HG02840 (cell line): Measurements from ENCODE around the gene KCTD12.
"Not testable (repeated sequence)": the region's sequence is repeated elsewhere in the genome, so short reads cannot be mapped to it uniquely, and the experiment has no call there.

Source experiments
- ATAC-seq: cut with Tn5 transposase; IDR thresholded peaks from one replicate; pipeline ENCODE4 v1.9.1; 2021; ENCODE audit warnings: mild to moderate bottlenecking, moderate library complexity, moderate number of reproducible peaks; ENCODE audit not compliant: unreplicated experiment, low FRiP score

KCTD12 gene

DNA sequence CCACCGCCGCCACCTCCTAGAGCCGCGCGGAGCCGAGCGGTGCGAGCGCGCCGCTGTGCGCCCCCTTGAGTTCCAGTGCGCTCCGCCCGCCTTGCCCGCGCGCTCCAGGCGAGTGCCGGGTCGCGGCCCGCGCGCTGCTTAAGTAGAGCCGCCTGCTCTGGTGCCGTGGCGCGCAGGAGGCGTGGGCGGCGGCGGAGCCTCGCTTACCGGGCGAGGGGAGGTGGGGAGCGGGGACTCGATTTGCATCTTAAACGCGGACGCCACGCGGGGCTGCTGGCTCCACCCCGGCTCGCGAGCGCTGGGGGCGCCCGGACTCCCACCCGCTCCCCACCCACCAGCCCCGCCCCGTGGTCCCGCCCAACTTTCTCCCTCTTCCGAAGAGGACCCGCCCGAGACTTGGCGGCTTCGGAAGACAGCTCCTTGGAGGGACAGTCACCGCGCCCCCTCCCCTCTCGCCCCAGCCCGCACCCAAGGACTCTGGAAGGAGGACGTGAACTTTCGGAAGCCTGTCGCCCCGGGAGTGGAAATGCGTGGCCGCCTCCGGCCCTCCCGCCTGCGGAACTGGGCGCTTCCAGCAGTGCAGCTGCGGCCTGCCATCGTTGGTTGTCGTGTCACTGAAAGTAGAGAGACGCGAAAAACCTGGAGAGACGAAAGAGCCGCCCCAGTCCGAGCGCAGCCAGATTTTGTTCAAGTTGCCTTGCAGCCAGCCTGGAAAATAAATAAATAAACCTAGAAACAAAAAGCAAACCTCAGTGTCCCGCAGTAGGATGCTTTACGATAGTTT is at the start of gene KCTD12:
KCTD12 (minus strand) TSS at position 114 of the 784 bp plus-strand sequence. CDS start 257 bp downstream, outside the sequence.
- ATAC-seq: peak; percentile 71

DNA sequence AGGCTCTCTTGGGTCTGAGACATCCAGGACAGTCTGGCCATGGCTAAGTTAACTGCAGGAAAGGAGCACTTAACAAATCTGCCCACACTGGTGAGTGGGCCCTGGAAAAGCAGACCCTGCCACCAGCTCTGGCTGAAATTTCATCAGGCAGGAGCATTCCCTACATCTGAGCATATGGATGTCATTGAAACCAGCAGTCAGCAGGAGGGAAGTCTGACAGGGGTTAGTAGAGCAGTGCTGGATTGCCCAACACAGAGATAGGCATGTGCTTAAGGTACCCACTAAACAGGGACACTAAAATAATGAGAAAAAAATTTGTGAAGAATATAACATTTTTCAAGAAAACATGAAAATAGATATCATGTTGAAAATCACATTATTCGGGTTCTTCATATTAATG is 48.5 kb upstream of the KCTD12 start:
- ATAC-seq: no peak

DNA sequence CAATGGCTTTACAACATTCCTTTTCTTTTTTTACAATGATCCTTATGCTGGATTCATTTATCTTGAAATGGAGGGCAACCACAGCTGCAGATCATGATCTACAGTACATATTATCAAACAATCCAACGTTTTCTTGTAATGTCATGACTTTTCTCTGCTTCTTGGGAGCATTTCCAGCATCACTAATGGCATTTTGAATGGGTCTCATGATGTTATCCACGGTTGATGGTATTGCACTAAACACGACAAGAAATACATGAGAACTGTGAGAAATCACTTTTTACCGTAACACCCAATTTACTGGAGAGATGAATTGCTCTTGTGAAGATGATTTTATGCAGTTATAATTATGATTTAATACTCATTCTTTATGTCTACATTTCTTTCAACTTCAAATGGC is 45.9 kb upstream of the KCTD12 start:
- no peak for ATAC-seq

DNA sequence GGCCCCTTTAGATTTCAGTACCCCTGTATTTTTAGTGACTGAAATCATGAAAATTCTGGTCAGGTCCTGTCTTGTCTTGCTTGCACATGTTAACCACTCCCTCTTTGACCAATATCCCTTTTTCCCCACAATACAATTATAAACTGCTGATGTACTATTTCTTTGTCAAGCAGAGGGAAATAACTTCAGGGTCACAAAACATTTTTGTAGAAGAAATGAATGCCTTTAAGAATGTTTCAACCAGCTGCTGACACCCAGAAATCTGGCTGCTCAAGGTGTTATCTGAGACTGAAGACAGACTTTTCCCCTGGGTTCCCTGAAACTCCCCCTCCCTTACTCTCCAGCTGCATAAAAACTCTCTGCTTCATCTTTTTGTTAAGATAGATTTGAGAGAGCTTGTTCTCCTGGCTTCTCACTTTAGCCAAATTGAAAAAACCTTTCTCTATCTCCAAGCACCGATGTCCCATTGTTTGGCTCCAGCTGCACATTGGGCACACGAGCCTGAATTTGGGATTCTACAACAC is 43.7 kb upstream of the KCTD12 start:
- no peak for ATAC-seq

DNA sequence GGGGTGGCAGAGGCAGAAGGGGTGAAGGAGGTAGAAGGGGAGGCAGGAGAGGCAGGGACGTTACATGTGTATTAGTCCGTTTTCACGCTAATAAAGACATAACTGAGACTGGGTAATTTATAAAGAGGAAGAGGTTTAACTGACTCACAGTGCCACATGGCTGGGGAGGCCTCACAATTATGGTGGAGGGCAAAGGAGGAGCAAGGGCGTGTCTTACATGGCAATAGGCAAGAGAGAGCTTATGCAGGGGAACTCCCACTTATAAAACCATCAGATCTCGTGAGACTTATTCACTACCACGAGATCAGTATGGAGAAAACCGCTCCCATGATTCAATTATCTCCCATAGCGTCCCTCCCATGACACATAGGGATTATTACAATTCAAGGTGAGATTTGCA is 43.1 kb upstream of the KCTD12 start:
- no peak for ATAC-seq

DNA sequence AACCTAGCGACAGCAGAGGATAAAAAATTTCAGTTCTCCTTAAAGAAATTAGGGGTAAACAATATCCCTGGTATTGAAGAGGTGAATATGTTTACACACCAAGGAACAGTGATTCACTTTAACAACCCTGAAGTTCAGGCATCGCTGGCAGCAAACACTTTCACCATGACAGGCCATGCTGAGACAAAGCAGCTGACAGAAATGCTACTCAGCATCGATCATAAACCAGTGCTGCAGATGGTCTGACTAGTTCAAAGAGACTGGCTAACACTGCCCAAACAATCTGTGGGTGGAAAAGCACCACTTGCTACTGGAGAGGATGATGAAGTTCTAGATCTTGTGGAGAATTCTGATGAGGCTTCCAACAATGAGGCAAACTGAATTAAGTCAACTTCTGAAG is 42.3 kb upstream of the KCTD12 start:
- no peak for ATAC-seq

DNA sequence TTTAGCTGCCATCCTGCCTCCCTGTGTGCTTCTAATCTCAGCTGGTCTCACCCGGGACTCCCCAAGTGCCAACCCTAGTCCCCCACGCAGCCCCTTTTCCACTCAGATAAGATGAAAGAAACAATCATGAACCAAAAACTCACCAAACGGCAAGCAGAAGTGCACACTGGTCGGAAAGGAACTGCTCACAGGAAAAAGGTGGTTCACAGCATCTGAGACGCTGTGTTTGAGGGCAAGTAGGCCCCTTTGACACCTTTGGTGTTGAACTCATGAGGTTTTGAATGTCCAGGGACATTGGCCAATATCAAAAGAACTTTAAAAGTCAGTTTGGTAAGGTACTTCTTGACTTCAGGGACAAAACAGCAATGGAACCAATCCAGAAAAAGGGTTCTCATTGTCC is 41.8 kb upstream of the KCTD12 start:
- ATAC-seq: no peak

DNA sequence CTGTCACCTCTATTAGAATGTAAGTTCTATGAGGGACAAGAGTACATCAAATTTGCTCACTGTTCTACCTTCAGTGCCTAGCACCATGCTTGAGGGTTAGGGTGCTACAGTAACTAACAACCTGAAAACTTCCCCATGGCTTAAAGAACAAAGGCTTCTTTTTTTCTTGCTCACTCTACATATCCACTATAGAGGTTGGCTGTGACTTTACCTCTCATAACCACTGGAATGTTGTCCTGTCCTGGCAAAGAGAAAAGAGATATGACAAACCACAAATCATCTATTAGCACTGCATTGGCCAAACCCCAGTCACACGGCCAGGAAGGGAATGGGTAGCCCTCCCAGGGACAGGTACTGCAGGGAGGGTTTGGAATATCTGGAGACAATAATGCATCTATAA is 38.9 kb upstream of the KCTD12 start:
- ATAC-seq: no peak

DNA sequence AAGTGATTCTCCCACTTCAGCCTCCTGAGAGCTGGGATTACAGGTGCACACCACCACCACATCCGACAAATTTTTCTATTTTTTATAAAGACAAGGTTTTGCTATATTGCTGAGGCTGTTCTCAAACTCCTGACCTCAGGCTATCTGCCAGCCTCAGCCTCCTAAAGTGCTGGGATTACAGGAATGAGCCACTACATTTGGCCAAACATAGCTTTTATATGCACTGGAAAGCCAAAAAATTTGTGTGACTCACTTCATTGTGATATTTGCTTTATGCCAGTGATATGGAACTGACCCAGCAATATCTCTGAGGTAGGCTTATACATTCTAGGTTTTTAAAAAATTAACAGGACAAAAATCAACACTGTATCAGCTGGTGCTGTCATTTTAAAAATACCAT is 35.3 kb upstream of the KCTD12 start:
- no peak for ATAC-seq

DNA sequence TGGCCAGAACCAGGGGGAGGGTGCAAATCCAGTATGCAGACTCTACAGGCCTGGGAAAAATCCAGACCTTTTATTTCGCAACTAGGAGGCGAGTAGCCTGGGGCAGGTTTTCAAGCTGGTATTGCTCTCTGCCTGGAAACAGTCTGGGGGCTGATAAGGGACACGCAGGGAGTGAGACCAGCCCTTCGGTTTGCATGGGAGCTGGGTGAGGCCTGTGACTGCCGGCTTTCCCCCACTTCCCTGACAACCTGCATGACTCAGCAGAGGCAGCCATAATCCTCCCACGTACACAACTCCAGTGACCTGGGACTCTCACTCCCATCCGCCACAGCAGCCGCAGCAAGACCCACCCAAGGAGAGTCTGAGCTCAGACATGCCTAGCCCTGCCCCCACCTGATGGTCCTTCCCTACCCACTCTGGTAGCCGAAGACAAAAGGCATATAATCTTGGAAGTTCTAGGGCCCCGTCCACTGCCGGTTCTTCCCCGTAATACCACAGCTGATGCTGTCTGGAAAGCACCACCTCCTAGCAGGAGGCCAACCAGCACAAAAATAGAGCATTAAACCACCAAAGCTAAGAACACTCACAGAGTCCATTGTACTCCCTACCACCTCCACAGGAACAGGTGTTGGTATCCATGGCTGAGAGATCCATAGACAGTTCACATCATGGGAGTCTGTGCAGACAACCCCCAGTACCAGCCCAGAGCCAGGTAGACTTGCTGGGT is 31.7 kb upstream of the KCTD12 start:
- not testable (repeated sequence) for ATAC-seq

DNA sequence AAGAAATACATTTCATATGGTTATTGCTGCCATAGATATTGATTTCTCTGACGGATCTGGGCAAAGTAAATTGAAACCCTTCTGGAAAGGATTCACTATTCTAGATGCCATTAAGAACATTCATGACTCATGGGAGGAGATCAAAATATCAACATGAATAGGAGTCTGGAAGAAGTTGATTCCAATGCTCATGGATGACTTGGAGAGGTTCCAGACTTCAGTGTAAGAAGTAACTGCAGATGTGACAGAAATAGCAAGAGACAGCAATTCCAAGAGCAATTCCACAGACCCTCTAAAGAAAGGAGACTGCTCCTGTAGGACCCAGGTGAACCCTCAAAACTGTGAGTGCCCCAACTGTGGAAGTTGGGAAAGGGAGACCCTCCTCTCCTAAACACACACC is 30.9 kb upstream of the KCTD12 start:
- ATAC-seq: no peak

DNA sequence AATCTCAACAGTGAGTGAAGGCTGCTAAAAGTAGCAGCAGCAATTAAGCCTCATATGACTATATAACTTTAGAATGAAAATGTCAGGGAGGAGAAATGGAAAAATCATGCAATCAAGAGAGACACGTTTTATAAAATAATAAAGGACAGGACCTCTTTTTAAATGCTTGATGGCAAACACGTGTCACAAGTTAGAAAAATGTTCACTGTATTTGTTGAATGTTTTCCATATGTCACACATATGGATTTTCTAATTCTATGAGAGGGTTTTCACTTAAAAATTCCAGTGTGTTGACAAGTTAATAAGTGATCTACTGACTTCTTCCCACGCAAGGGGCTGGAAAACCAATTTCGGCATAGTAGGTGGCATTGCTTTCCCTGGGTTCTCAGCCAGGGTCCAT is 27.7 kb upstream of the KCTD12 start:
- no peak for ATAC-seq

DNA sequence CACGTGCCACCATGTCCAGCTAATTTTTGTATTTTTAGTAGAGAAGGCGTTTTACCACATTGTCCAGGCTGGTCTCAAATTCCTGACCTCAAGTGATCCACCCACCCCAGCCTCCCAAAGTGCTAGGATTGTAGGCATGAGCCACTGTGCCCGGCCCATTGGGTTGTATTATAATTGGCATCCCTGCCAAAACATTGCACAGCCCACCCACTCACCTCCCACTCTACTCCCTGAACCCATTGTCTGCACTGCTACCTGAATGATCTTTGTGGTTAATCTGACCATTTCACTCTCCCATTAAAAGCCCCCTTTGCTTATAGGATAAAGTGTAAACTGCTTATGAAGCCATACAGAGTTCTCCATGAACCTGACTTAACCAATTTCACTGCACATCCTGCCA is 26.3 kb upstream of the KCTD12 start:
- ATAC-seq: no peak

DNA sequence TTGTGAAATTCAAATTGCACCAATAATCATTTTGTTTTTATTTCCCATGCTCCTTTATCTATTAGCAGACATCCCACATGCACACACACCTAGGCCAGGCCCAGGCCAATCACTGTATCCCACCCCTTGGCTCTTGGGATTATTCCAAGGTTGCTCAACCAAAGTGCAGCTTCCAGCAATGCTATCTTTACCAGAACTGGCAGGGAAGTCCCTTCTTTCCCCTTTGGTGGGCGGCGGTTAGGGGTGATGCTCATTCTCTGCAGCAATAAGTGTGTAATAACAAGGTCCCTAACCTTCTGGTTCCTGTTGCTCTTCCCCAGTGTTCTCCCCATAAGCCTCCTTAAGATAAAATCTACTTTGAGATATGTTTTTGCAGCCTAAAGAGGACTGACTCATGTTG is 18.3 kb upstream of the KCTD12 start:
- no peak for ATAC-seq

DNA sequence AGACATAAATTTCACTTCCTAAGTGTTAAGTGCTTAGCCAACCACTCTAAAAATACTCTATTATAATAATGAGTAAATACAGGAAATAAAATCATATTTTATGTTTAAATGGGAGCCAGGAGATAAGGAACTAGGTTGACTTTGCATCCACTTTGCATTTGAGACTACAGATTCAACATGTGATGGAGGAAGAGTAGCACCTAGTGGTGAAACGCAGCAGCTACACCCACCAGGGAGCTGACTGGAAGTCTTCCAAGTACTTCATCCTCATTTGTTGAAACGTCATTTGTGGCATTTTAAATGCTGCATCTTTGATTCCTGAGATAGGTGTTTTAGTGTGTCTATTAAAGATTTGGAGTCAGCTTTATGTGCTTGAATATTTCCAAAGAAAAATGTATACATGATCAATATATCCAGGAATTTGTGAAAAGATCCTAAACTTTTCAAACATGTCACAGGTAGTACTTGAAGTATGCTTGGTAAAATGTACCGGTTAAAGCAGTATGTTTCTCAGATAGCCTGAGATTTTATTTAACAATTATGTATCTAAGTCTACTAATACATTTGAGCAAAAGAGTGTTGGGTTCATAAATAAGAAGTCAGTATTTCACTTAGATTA is 17.4 kb upstream of the KCTD12 start:
- ATAC-seq: peak; percentile 91

DNA sequence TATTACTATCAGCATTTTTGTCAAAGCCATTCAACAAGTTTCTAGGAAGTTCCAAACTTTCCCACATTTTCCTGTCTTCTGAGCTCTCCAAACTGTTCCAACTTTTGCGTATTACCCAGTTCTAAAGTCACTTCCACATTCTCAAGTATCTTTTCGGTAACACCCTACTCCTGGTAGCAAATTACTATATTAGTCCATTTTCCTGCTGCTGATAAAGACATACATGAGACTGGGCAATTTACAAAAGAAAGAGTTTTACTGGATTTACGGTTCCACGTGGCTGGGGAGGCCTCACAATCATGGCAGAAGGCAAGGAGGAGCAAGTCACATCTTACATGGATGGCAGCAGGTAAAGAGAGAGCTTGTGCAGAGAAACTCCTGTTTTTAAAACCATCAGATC is 12.9 kb upstream of the KCTD12 start:
- not testable (repeated sequence) for ATAC-seq

DNA sequence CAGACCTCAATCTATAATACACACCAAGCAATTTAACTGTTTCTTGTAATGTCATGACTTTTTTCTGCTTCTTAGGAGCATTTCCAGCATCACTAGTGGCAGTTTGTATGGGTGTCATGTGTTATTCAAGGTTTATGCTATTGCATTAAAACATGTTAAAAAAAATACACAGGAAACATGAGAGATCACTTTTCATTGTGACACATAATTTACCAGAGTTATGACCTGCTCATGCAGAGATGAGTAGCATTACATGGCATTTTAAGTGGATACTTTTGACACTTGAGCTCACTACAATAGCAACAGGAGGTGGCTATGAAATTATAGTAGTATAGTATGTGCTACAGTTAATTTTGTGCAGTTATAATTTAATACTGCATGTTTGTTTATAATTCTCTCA is 11.0 kb upstream of the KCTD12 start:
- ATAC-seq: not testable (repeated sequence)

DNA sequence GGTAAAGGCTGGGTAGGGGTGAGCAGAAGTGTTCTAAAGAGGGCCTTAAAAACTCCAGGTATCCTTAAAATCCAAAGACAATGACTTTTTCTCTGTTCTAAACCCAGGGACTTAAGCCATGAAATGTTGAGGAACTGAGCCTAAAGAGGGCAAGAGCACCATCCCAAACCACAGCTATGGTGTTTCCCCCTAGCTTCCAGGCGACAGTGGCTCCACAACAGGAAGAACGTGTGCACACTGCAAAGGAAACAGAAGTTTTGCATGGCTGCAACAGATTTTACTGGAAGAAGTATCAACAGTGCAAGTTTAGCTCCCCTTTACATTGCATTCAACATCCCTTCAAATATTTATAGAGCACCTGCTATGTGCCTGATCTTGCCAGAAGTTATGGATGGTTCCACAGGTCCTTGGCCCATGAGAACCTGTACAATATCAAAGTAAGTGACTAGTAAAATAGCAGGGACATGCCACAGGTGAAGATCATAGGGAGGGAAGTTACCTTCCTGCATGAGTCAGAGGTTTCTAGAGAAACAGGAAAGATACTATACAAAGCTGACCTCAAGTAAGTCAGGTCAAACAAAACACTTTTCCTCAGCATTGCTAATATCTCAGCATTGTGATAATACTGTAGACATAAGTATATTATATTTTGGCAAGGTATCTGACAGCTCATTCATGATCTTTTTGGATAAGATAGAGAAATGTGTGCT is 8.4 kb upstream of the KCTD12 start:
- ATAC-seq: no peak

DNA sequence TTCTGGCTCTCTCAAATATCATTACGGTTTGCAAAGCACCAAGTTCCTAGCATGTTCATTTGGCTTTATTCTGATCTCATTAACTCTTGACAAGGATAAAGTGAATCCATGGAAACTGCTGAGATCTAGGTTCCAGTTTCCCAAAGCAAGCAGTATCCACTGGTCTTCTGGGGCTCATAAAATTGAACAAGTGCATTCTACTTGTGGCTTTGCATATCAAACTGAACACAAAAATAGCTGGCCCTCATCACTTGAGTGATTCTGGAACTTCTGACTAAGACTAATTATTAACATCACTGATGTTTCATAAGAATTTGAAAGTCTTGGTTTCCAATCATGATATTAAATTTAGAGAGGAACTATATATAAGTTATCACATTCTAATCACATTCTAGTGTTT is 6.3 kb upstream of the KCTD12 start:
- ATAC-seq: no peak

DNA sequence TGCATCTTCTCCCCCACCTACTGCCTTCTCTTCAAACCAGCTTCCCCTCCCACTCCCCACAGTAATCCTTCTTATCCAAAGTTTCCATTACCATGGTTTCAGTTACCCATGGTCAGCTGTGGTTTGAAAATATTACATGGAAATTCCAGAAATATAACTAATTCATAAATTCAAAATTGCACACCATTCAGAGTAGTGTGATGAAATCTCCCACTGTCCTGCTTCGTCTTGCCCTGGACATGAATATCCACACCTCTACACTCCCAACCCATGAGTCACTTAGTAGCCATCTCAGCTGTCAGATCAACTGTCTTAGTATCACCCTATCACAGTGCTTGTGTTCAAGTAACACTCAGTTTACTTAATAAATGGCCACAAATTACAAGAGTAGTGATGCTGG is 3.8 kb upstream of the KCTD12 start:
- no peak for ATAC-seq

DNA sequence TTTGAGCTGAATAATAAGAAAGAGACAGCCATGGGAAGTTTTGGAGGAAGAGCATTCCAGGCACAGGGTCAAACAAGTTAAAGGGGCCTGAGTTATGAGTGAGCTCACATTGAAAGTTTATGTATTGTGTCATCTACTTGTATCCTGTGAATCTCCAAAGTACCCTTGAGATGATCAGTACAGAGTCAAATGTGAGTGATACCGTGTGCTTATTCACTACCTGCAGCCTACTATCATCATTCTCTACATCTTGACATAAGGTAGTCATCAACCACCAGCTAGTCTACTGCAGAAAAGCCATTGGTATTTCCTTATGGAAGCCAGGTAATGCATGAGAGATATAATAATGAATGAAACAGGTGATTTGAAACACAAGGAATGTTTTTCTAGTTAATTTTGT is 3.0 kb upstream of the KCTD12 start:
- ATAC-seq: no peak
